Stimulated activated CD4-positive, alpha-beta T cell treated with anti-CD3 and anti-CD28 coated beads, TNF-alpha, amount 100 ng/mL, for 1 hour (primary cell): ENCODE results near the gene ROBO4.
A peak's percentile ranks its signal among the peaks of the same experiment; 100 is the strongest.

Source experiments
- DNase-seq, 3 donors: peaks; one replicate each; pipeline ENCODE4 v3.0.0-alpha.2; 2020; ENCODE audit warnings: low read depth in 3 of 3, low spot score in 1 of 3

Gene ROBO4

GRCh38 chr11:124875401-124875800 is 22.3 kb downstream of the ROBO4 start:
- DNase-seq: no peak

- DNase-seq: no peak
Observed at GRCh38 chr11:124874571-124875255, 23.0 kb downstream of the ROBO4 start.

- no peak for DNase-seq
Observed at GRCh38 chr11:124873951-124874350, 23.7 kb downstream of the ROBO4 start.

- DNase-seq: no peak
Observed at GRCh38 chr11:124872741-124873140, 24.9 kb downstream of the ROBO4 start.

GRCh38 chr11:124872280-124872679 is 25.4 kb downstream of the ROBO4 start:
- DNase-seq: no peak

GRCh38 chr11:124870430-124870829 is 27.2 kb downstream of the ROBO4 start:
- no peak for DNase-seq

- no peak for DNase-seq
Observed at GRCh38 chr11:124869856-124870387, 27.7 kb downstream of the ROBO4 start.

GRCh38 chr11:124869331-124869730 is 28.3 kb downstream of the ROBO4 start:
- DNase-seq: no peak

GRCh38 chr11:124868331-124869274 is 29.1 kb downstream of the ROBO4 start:
- no peak for DNase-seq

GRCh38 chr11:124867700-124868099 is 30.0 kb downstream of the ROBO4 start:
- DNase-seq: no peak

- peak in 1 of 3 donors; percentile 40 for DNase-seq
Observed at GRCh38 chr11:124865902-124866851, 31.5 kb downstream of the ROBO4 start.

GRCh38 chr11:124865181-124865901 is 32.3 kb downstream of the ROBO4 start, which contains the start of gene ROBO3:
ROBO3 (plus strand) TSS chr11:124865432; CDS start chr11:124865578, 146 bp downstream.
- no peak for DNase-seq

GRCh38 chr11:124864892-124865180 is 32.8 kb downstream of the ROBO4 start:
- no peak for DNase-seq

- no peak for DNase-seq
Observed at GRCh38 chr11:124864176-124864891, 33.3 kb downstream of the ROBO4 start.

GRCh38 chr11:124863826-124864165 is 33.9 kb downstream of the ROBO4 start:
- no peak for DNase-seq

- DNase-seq: no peak
Observed at GRCh38 chr11:124863137-124863825, 34.4 kb downstream of the ROBO4 start.

- no peak for DNase-seq
Observed at GRCh38 chr11:124861670-124862069, 36.0 kb downstream of the ROBO4 start.

GRCh38 chr11:124859171-124859570 is 38.5 kb downstream of the ROBO4 start:
- no peak for DNase-seq

- DNase-seq: no peak
Observed at GRCh38 chr11:124846070-124846673, 51.5 kb downstream of the ROBO4 start.
